ENCODE results near the gene CHRNA5.

Gene CHRNA5

DNA sequence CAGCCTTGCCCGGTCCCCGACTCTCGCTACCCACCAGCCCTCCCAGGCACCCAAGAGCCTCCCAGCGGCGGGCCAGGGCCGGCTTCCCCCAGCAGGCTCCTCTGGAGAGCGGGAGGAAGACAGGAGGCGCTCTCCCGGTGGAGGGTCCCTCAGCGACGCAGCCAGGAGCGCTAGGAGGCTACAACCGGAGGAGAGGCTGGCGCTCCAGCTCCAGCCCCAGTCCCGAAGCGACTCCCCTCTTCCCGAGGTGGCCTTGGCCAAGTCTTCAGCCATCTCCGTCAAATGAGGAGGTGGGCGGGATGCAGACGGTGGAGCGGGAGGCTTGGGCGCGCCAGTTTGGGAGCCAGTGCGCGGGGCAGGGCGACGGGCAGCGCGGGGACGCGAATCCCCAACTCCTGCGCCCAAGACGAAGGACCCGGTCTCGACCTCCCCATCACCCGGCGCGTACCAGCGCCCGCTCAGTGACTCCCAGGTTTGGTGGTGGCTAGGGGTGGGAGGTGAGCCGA, 54.8 kb downstream of the CHRNA5 start:
- DNase-seq (ENCODE audit: low spot score) = no peak
- no peak overlapping the region for H3K27ac ChIP-seq
- no peak for TF ChIP-seq CTCF (IDR thresholded peaks at IDR 0.05)
- H3K4me3 ChIP-seq = peak overlapping the region; percentile 63

DNA sequence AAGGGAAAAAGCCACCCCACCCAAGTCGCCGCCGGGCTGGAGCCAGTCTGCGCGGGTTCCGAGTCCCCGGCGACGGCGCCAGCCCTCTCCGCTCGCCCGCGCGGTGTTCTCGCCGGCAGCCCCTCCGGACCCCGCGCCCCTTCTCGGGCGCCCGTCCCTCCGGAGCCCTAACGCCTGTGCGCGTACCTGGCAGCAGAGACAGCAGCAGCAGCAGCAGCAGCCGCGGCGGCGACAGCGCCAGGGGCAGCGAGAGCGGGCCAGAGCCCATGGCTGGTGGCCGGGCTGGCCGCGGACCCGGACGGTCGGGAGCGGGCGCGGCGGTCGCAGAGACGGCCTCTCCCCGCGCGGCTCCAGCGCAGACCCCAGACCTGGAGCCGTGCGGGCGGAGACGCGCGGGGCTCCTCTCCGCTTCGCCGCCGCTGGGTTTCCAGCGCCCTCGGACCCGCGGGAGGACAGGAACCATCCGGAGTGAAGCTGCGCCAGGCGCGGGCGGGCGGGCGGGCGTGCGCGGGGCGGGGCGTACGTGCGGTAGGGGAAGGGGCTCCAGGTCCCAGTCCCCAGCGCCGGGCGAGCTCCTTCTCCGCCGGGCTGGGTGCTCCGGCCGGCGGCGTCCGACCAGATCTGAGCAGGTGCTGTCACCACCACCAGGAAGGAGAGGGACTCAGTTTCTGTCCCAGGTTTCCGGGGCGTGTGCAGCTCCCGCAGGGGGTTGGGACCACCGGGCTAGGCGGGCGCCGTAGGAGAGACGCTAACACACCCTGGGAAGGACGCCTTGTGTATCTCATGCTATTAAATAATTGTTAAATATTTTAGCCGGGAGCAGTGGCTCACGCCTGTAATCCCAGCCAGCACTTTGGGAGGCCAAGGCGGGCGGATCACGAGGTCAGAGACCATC, 55.5 kb downstream of the CHRNA5 start, which contains the start of gene CHRNA3:
Gene CHRNA3 (minus strand): TSS at position 470 of the 895 bp plus-strand sequence. CDS start 202 bp downstream, at position 268.
- Histone ChIP-seq H3K27ac (no peak within 1 kb of the TSS), H3K4me3 (peak within 1 kb of the TSS; percentile 63)
- TF ChIP-seq CTCF (IDR thresholded peaks at IDR 0.05) = no peak
- DNase-seq (ENCODE audit: low spot score) = no peak

GRCh38 chr15:78621810-78622402, 56.6 kb downstream of the CHRNA5 start:
- Histone ChIP-seq H3K27ac (no peak overlapping the region), H3K4me3 (no peak overlapping the region)
- no peak for DNase-seq (ENCODE audit: low spot score)
- TF ChIP-seq CTCF (IDR thresholded peaks at IDR 0.05) = no peak

DNA sequence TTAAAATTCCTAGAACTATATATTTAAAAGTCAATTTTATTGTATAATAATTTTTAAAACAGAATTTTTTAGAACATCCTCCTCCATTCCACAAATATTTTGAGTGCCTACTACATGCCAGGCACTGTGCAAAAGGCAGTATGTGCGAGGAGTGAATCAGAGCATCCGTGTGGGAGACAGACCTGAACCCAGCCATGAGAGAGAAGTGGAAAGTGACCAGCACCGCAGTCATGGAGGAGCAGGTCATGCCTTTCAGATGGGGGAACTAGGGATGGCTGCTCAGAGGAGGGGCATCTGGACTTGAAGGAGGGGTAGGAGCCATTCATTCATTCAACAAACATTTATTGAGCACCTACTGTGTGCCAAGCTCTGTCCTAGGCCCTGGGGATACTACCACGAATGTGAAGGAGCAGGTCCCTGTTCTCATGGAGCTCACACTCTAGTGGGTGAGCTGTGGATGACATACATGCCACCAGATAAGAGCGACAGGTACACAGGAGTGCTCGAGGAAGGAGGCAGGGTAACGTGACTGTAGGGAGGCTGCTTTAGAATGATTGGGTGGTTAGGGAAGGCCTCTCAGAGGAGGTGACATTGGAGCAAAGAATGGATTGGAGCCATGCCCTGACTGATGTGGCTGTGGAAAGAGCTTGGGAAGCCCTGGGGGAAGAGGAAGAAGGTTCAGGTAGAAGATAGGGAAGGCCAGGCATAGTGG, 58.6 kb downstream of the CHRNA5 start:
- H3K4me3 ChIP-seq = no peak overlapping the region
- DNase-seq (ENCODE audit: low spot score) = no peak
- TF ChIP-seq CTCF (IDR thresholded peaks at IDR 0.05) = no peak
- H3K27ac ChIP-seq = no peak overlapping the region

GRCh38 chr15:78624651-78625590, 59.6 kb downstream of the CHRNA5 start:
- no peak for DNase-seq (ENCODE audit: low spot score)
- no peak overlapping the region for H3K4me3 ChIP-seq
- no peak for TF ChIP-seq CTCF (IDR thresholded peaks at IDR 0.05)
- no peak overlapping the region for H3K27ac ChIP-seq

GRCh38 chr15:78625606-78626280, 60.4 kb downstream of the CHRNA5 start:
- Histone ChIP-seq H3K27ac (no peak overlapping the region), H3K4me3 (no peak overlapping the region)
- DNase-seq (ENCODE audit: low spot score) = no peak
- TF ChIP-seq CTCF (IDR thresholded peaks at IDR 0.05) = no peak

Data from coronary artery (tissue), 2 donors.